ENCODE results near the gene TRIM59.

TRIM59 gene, protein sequence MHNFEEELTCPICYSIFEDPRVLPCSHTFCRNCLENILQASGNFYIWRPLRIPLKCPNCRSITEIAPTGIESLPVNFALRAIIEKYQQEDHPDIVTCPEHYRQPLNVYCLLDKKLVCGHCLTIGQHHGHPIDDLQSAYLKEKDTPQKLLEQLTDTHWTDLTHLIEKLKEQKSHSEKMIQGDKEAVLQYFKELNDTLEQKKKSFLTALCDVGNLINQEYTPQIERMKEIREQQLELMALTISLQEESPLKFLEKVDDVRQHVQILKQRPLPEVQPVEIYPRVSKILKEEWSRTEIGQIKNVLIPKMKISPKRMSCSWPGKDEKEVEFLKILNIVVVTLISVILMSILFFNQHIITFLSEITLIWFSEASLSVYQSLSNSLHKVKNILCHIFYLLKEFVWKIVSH

DNA sequence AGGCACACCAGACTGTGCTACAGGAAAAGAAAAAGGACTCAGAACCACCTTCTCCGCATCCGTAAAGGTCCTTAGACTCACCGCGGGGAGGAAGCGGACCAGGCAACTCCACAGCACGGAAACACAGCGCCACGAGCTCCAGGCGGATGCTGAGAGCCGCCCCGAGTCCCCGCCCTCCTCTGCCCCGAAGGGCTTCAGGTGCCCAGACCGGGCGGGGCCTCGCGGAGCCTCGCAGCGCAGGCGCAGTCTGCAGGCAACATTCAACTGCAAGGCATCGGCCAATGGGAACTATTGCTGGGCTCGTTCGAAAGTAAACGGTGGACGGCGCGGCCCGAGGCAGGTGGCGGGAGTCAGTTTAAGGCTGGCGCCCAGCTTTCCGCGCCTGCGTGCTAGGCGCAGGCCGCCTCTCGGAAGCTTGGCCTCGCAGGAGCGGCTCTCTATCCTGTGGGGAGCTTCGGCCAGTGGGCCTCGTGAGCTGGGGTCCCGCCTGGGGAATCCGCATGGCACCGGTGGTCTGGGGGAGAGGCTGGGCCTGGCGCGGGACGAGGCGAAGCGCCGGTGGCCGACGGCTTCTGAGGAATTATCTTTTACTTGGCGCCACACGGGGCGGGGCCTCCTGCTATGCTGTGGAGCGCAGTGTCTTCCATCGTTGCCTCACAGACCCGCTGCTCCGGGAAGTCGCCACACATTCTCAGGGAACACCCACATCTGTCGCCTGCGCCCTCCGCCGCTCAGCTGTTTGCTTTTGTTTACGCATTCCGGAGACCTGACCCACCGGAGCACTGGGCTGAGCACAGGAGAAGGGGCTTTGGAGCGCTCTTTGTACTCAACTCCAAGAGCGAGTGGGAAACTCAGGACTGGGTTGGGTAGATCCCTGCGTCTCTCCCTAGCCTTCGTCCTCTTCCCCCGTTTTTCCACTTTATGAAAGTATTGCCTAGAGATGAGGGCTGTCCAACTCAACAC, at the start of gene TRIM59:
Gene TRIM59 (minus strand): TSS at position 151 of the 963 bp plus-strand sequence. CDS start 10,603 bp downstream, outside the sequence.
- in situ Hi-C loops (cut with HindIII; ENCODE audit: low pct_unique_long_range_greater_than_20kb, low sequenced_read_pairs): no loop called here
- DNase-seq (ENCODE audit: low read depth in 1 of 2, low spot score in 1 of 2): peak; percentile 99 to 100
- TF ChIP-seq JUND (IDR thresholded peaks at IDR 0.05; ENCODE audit: low read depth): no peak

DNA sequence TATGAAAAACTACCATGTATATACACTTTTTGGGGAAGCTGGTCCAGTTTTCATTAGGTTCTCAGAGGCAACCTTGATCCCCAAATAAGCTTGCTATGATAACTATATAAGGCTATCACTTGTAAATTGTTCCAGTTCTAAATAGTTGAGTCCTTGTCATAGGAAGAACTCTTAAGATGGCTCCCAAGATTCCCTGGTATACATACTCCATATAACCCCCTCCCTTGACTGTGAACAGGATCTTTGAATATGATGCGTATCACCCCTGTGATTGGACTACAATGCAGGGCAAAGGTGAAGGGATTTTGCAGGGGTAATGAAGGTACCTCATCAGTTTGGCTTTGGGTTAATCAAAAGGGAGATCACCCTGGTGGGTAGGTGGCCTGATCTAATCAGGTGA, 48.6 kb upstream of the TRIM59 start:
- in situ Hi-C loops (cut with HindIII; ENCODE audit: low pct_unique_long_range_greater_than_20kb, low sequenced_read_pairs): no loop called here
- TF ChIP-seq JUND (IDR thresholded peaks at IDR 0.05; ENCODE audit: low read depth): no peak
- DNase-seq (ENCODE audit: low read depth in 1 of 2, low spot score in 1 of 2): no peak

DNA sequence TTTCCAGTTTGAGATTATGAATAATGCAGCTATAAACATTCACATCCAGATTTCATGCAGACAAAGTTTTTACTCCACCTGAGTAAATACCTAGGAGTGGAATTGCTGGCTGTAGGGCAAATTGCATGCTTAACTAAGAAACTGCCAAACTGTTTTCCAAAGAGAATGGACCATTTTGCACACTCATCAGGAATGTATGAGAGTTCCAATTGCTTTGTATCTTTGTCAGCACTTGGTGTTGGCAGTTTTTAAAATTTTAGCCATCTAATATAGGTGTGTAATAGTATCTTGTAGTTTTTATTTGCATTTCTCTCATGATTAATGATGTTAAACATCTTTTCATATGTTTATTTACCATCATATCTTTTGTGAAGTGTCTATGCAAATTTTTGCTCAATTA, 40.6 kb upstream of the TRIM59 start:
- TF ChIP-seq JUND (IDR thresholded peaks at IDR 0.05; ENCODE audit: low read depth): no peak
- in situ Hi-C loops (cut with HindIII; ENCODE audit: low pct_unique_long_range_greater_than_20kb, low sequenced_read_pairs): no loop called here
- peak in 1 of 2 experiments; percentile 24 for DNase-seq (ENCODE audit: low read depth in 1 of 2, low spot score in 1 of 2)

DNA sequence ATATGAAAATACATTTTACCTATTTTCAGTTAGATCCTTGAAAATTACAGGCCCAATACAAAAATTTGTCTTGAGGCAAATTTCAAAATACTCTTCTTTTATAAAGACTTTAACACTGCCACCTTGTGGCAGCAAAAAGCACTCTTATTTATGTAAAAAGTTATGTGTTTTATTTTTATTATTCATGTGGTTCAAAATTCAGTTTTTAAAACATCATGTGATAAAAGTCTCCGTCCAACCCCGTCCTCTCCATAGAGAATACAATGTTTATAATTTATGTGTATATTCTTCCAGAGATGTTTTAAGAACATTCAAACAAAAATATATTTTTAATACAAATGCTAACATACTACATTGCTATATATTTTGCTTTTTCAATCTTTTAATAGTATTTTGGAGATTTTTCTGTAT, 36.9 kb upstream of the TRIM59 start:
- no peak for TF ChIP-seq JUND (IDR thresholded peaks at IDR 0.05; ENCODE audit: low read depth)
- in situ Hi-C loops (cut with HindIII; ENCODE audit: low pct_unique_long_range_greater_than_20kb, low sequenced_read_pairs): no loop called here
- peak; percentile 21 to 64 for DNase-seq (ENCODE audit: low read depth in 1 of 2, low spot score in 1 of 2)

DNA sequence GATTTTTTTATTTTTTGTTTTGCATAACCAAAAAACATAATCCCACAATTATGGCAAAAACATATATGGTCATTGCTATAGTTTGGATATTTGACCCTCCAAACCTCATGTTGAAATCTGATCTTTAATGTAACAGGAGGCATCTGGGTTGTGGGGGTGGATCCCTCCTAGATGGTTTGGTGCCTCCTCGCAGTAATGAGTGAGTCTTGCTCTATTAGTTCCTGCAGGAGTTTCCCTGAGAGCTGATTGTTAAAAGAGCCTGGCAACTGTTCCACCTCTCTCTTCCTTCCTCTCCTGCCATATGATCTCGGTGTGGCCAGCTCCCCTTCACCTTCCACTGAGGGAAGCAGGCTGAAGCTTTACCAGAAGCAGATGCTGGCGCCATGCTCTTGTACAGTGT, 33.2 kb upstream of the TRIM59 start:
- TF ChIP-seq JUND (IDR thresholded peaks at IDR 0.05; ENCODE audit: low read depth): no peak
- in situ Hi-C loops (cut with HindIII; ENCODE audit: low pct_unique_long_range_greater_than_20kb, low sequenced_read_pairs): no loop called here
- DNase-seq (ENCODE audit: low read depth in 1 of 2, low spot score in 1 of 2): no peak

DNA sequence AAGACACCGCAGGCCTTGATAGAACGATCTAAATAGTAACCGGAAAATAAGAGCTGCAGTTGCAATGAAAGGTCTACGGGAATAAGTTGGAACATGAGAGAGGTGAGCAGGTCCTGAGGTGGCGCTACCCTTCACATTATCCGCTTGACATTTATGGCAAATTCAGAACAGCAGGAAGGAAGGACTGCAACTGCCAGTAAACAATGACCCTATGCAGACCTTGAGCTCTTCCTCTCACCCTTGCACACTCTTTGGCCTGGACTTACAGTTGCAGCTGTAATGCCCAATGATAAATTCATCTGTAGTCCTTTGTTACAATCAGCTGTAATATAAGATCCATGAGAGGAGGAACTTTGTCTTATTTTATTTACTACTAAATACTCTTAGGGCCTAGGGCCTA, 32.3 kb upstream of the TRIM59 start:
- TF ChIP-seq JUND (IDR thresholded peaks at IDR 0.05; ENCODE audit: low read depth): no peak
- in situ Hi-C loops (cut with HindIII; ENCODE audit: low pct_unique_long_range_greater_than_20kb, low sequenced_read_pairs): no loop called here
- DNase-seq (ENCODE audit: low read depth in 1 of 2, low spot score in 1 of 2): no peak

DNA sequence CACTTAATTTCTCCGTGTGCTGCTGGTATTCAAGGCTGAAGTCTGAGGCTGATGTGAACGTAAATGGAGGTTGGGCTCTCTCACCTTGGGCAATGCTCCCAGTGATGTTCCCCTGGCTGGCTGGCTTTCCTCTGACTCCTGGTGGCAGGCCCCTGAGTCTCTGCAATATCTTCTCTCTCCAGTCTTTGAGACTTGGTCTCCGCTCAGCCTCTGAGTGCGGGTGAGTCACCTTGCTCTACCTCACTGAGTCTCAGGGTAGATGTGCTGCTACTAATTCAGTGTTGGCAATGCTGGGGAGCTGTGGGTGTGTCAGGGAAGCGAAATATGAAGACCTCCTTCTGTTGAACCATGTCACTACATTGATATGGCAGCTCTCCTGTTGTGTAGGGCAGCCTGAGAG, 31.3 kb upstream of the TRIM59 start:
- TF ChIP-seq JUND (IDR thresholded peaks at IDR 0.05; ENCODE audit: low read depth): no peak
- in situ Hi-C loops (cut with HindIII; ENCODE audit: low pct_unique_long_range_greater_than_20kb, low sequenced_read_pairs): no loop called here
- no peak for DNase-seq (ENCODE audit: low read depth in 1 of 2, low spot score in 1 of 2)

DNA sequence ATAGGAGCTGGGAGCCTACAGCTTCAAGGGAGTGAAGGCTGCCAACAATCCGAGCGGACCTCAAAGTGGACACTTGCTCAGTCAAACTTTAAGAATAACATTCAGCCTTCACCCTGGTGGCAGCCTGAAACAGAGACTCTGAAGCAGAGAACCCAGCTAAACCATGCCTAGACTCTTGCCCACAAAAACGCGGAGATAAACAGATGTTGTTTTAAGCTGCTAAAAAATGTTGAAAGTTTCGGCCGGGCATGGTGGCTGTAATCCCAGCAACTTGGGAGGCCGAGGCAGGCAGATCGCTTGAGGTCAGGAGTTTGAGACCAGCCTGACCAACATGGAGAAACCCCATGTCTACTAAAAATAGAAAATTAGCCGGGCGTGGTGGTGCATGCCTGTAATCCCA, 29.8 kb upstream of the TRIM59 start:
- DNase-seq (ENCODE audit: low read depth in 1 of 2, low spot score in 1 of 2): no peak
- in situ Hi-C loops (cut with HindIII; ENCODE audit: low pct_unique_long_range_greater_than_20kb, low sequenced_read_pairs): no loop called here
- TF ChIP-seq JUND (IDR thresholded peaks at IDR 0.05; ENCODE audit: low read depth): no peak

DNA sequence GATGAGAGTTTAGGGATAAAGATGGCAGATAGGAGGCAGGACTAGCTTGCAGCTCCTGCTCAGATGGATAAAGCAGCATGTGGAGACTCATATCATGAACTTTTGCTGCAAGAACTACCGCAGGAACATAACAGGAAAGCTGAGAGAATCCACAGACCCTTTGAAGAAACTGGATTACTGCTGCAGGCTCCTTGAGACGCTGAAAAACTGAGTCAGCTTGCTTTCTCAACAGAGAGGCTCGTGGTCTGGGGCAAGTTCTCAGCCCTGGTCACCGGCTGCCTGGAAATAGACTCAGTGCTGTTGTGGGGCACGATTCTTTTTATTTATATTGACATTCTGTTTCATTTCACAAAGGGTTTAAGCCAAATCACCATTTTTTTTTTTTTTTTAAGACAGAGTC, 28.8 kb upstream of the TRIM59 start:
- in situ Hi-C loops (cut with HindIII; ENCODE audit: low pct_unique_long_range_greater_than_20kb, low sequenced_read_pairs): no loop called here
- no peak for TF ChIP-seq JUND (IDR thresholded peaks at IDR 0.05; ENCODE audit: low read depth)
- no peak for DNase-seq (ENCODE audit: low read depth in 1 of 2, low spot score in 1 of 2)

DNA sequence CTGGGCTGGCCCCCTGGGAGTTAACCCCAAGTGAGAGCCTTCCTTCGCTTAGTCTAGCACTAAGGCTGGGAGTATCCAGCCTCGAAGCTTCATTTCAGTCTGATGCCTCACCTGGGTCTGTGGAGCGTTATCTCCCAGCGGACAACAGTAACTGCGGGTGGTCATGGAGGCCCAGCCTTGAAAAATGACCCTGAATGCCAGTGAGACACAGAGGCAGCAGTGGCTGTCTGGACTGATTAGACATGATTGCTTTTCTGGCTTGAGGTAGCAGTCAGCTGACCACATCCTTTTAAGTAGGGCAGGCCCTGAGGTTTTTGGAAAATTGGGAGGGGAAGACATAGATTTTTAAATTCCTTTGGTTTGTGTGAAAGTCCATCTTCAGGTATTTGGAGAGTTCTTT, 28.2 kb upstream of the TRIM59 start:
- no peak for TF ChIP-seq JUND (IDR thresholded peaks at IDR 0.05; ENCODE audit: low read depth)
- DNase-seq (ENCODE audit: low read depth in 1 of 2, low spot score in 1 of 2): no peak
- in situ Hi-C loops (cut with HindIII; ENCODE audit: low pct_unique_long_range_greater_than_20kb, low sequenced_read_pairs): no loop called here

DNA sequence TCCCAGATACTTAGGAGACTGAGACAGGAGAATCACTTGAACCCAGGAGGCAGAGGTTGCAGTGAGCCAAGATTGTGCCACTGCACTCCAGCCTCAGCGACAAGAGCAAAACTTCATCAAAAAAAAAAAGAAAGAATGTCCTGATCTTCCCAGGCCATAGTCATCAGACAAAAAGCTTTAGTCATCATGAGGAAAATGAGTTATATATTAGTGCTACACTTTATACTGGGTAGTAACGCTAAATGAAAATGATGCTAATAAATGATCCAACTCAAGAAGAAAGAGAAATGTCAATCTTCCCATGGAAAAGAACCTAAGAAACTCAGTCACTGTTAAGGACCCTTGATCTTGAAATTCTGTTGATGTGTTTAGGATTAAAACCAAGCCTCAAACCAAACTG, 26.3 kb upstream of the TRIM59 start:
- in situ Hi-C loops (cut with HindIII; ENCODE audit: low pct_unique_long_range_greater_than_20kb, low sequenced_read_pairs): no loop called here
- no peak for TF ChIP-seq JUND (IDR thresholded peaks at IDR 0.05; ENCODE audit: low read depth)
- DNase-seq (ENCODE audit: low read depth in 1 of 2, low spot score in 1 of 2): no peak

DNA sequence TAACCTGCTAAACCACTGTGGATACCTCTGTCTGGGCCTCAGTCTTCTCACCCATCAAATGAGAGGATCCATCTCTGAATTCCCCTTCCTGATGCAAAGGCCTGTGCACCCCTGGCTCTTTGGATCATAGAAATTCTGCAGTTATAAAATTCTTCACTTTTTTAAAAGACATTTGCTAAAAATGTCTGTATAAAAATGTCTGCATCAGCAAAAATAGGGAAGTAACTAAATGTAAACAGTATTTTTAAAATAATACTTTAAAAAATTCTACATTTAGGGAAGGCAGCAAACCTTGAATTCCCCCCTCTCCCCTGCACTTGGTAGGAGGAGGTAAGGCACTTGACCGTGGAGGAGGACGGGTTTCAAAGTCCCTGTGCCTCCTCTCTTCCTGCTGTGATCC, 25.6 kb upstream of the TRIM59 start:
- in situ Hi-C loops (cut with HindIII; ENCODE audit: low pct_unique_long_range_greater_than_20kb, low sequenced_read_pairs): no loop called here
- DNase-seq (ENCODE audit: low read depth in 1 of 2, low spot score in 1 of 2): no peak
- TF ChIP-seq JUND (IDR thresholded peaks at IDR 0.05; ENCODE audit: low read depth): no peak

DNA sequence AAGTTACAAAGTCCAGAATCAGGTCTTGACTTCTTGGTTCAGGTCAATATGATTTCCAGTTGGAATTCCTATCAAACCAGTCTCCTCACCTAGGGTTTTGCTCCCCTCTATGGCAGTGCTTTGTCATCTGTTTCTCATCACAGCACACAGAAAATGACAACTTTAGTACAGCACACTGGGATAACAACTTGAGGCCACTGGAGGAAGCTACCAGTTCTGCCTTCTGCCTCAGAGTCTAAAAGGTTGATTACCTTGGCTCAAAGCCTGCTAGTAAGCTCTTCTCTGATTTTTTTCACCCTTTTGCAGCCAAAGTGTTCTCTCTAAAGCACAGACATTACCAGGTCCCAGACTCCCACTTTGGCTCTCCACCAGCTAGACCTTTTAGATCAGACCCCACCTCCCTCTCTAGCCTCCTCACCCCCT, 24.8 kb upstream of the TRIM59 start:
- in situ Hi-C loops (cut with HindIII; ENCODE audit: low pct_unique_long_range_greater_than_20kb, low sequenced_read_pairs): no loop called here
- TF ChIP-seq JUND (IDR thresholded peaks at IDR 0.05; ENCODE audit: low read depth): no peak
- no peak for DNase-seq (ENCODE audit: low read depth in 1 of 2, low spot score in 1 of 2)

All from T47D (cell line).